GM12878 (cell line): Measurements from ENCODE around the gene SLC37A3. TPM values are rescaled to one million over a fixed set of nuclear protein-coding genes. Genes with fewer than 3 reads are reported as not detected.

Source experiments
- ATAC-seq: fragments of 200-7000 bp; cut with Tn5 transposase; 3 replicates; pipeline ENCODE4 v1.9.1; 2020; ENCODE audit warnings: mild to moderate bottlenecking, moderate library complexity
- BruUV-seq: library from RNA; stranded (reverse); fragments of 400-500 nt; replicated peaks from 2 replicates; lab custom pipeline; 2021; lab: Mats Ljungman, UMichigan
- CTCF ChIA-PET: fragments of 300-600 bp; sonication (Branson Sonifier 250); formaldehyde crosslinking; extraction: SDS; loops from one replicate; lab custom pipeline; 2021; ENCODE audit warnings: inconsistent platforms; lab: Yijun Ruan, JAX
- POLR2A ChIA-PET: fragments of 350-600 bp; formaldehyde crosslinking; extraction: SDS; loops from one replicate; lab custom pipeline; 2021; ENCODE audit warnings: inconsistent platforms; lab: Charles Lee
- RAD21 ChIA-PET: fragments of 300-600 bp; sonication (Branson Sonifier 250); formaldehyde crosslinking; loops from one replicate; lab custom pipeline; 2023; ENCODE audit warnings: antibody characterized with exemption; ENCODE audit not compliant: unreplicated experiment; lab: Charles Lee
- SMC1A ChIA-PET: fragments of 300-600 bp; sonication (Branson Sonifier 250); formaldehyde crosslinking; loops from one replicate; lab custom pipeline; 2023; ENCODE audit not compliant: unreplicated experiment, uncharacterized antibody; lab: Charles Lee
- DNase-seq: peaks from one replicate; pipeline ENCODE4 v3.0.0-alpha.2; 2011; ENCODE audit warnings: low read depth, low spot score
- FAIRE-seq: peaks from 3 replicates; lab custom pipeline; 2011; peaks lifted over from hg19 to GRCh38; lab: Jason Lieb, UNC
- H2AFZ ChIP-seq: 2 replicates; pipeline ENCODE4 v1.6.0; 2011; ENCODE audit warnings: low read depth, low read length, control low read depth; ENCODE audit not compliant: control insufficient read depth
- H3K27ac ChIP-seq: 2 replicates; pipeline ENCODE4 v1.5.1; 2011; ENCODE audit warnings: control low read depth; ENCODE audit not compliant: control insufficient read depth, insufficient read depth
- H3K27me3 ChIP-seq, 2 experiments: replicated peaks in 1 of 2; 2 replicates each; pipeline versions ENCODE4 v1.6.0 to v1.6.1; 2011; ENCODE audit warnings: low read length in 1 of 2; ENCODE audit not compliant: control insufficient read depth in 2 of 2, insufficient read depth in 2 of 2
- H3K36me3 ChIP-seq, 2 experiments: 2 replicates each; pipeline ENCODE4 v1.5.1; 2011; ENCODE audit warnings: low read length in 1 of 2; ENCODE audit not compliant: control insufficient read depth in 2 of 2, insufficient read depth in 2 of 2
- H3K4me1 ChIP-seq: 2 replicates; pipeline ENCODE4 v1.6.1; 2011; ENCODE audit warnings: mild to moderate bottlenecking, low read length, moderate library complexity, mixed read lengths; ENCODE audit not compliant: control insufficient read depth, insufficient read depth
- H3K4me2 ChIP-seq: 2 replicates; pipeline ENCODE4 v1.6.0; 2011; ENCODE audit warnings: control low read depth; ENCODE audit not compliant: control insufficient read depth, insufficient read depth
- H3K4me3 ChIP-seq: fragments of 200-600 bp; sonication (generic); 2 replicates; pipeline ENCODE4 v1.5.1; 2016
- H3K79me2 ChIP-seq: 2 replicates; pipeline ENCODE4 v1.6.0; 2011; ENCODE audit warnings: low read length; ENCODE audit not compliant: control insufficient read depth, insufficient read depth
- H3K9ac ChIP-seq: 2 replicates; pipeline ENCODE4 v1.8.0; 2011; ENCODE audit warnings: low read length, control low read depth, mixed read lengths; ENCODE audit not compliant: control insufficient read depth, insufficient read depth
- H3K9me3 ChIP-seq: replicated peaks from 3 replicates; pipeline ENCODE4 v1.5.1; 2011; ENCODE audit warnings: mild to moderate bottlenecking, low read length; ENCODE audit not compliant: control insufficient read depth, insufficient read depth
- H4K20me1 ChIP-seq: 2 replicates; pipeline ENCODE4 v1.6.0; 2011; ENCODE audit not compliant: control insufficient read depth, insufficient read depth
- IRF5 ChIP-seq: fragments of 450-650 bp; IDR thresholded peaks from 2 replicates; pipeline ENCODE4 v1.6.1; 2017; ENCODE audit warnings: borderline replicate concordance
- JUND ChIP-seq: IDR thresholded peaks from 2 replicates; pipeline ENCODE4 v1.6.1; 2012; ENCODE audit warnings: low read depth, mild to moderate bottlenecking, low read length, improper control_type of control experiment, moderate library complexity
- MEF2B ChIP-seq: fragments of 450-650 bp; IDR thresholded peaks from 2 replicates; pipeline ENCODE4 v1.6.1; 2018; ENCODE audit warnings: mild to moderate bottlenecking, moderate library complexity; ENCODE audit not compliant: partially characterized antibody, poor library complexity, severe bottlenecking
- MLLT1 ChIP-seq: fragments of 450-650 bp; IDR thresholded peaks from 2 replicates; pipeline ENCODE4 v1.6.1; 2016; ENCODE audit warnings: mild to moderate bottlenecking
- MTA2 ChIP-seq: fragments of 450-650 bp; IDR thresholded peaks from 2 replicates; pipeline ENCODE4 v1.6.1; 2016; ENCODE audit warnings: low read depth, mild to moderate bottlenecking, moderate library complexity
- SMARCA5 ChIP-seq: fragments of 450-650 bp; IDR thresholded peaks from 2 replicates; pipeline ENCODE4 v1.6.1; 2017; ENCODE audit warnings: mild to moderate bottlenecking
- SPI1 ChIP-seq: IDR thresholded peaks from 2 replicates; pipeline ENCODE4 v1.6.1; 2011; ENCODE audit warnings: low read depth, mild to moderate bottlenecking, low read length, moderate library complexity, borderline replicate concordance; ENCODE audit not compliant: insufficient read depth
- TBL1XR1 ChIP-seq: IDR thresholded peaks from 2 replicates; pipeline ENCODE4 v1.6.1; 2012; ENCODE audit warnings: low read depth, low read length, improper control_type of control experiment
- ZNF207 ChIP-seq: fragments of 450-650 bp; IDR thresholded peaks from 2 replicates; pipeline ENCODE4 v1.6.1; 2014; ENCODE audit warnings: antibody characterized with exemption, mild to moderate bottlenecking, borderline replicate concordance
- ZSCAN29 ChIP-seq: fragments of 450-650 bp; IDR thresholded peaks from 2 replicates; pipeline ENCODE4 v1.6.1; 2017; ENCODE audit warnings: mild to moderate bottlenecking, moderate library complexity
- WGBS: methylation state at CpG from one replicate; pipeline ENCODE4 v1.1.6; 2016; ENCODE audit warnings: low lambda C conversion rate; ENCODE audit not compliant: insufficient replicate concordance, insufficient coverage; ENCODE audit errors: missing lambda C conversion rate; 5-methylcytosine and 5-hydroxymethylcytosine counted together
- in situ Hi-C: fragments of 300-500 bp; cut with MboI; formaldehyde crosslinking; loops from 9 replicates; pipeline ENCODE4 v1.14.3; 2018; ENCODE audit warnings: mixed read lengths
- intact Hi-C: fragments of 100-400 bp; cut with micrococcal nuclease; formaldehyde crosslinking; loops from one replicate; pipeline ENCODE4 v1.14.2; 2022; ENCODE audit not compliant: unreplicated experiment
- polyA plus RNA-seq, 11 experiments: library from polyadenylated mRNA; depleted of rRNA in 4 of 11; unstranded in 6 of 11; stranded (reverse) in 5 of 11; fragments of >200 nt; fragmentation: Nextera tagmentation in 4 of 11; fragmentation: Illumina TruSeq in 1 of 11; extraction: Ambion mirVana in 4 of 11; extraction: Trizol in 1 of 11; gene quantifications; 1 replicate in 1 of 11; 2 replicates in 10 of 11; pipeline versions ENCODE4 v1.2.1 to v1.2.3, GENCODE V29; 2011 to 2016; ENCODE audit warnings: inconsistent platforms in 2 of 11, missing spikeins in 2 of 11, low read depth in 1 of 11
- total RNA-seq, 4 experiments: library from RNA; depleted of rRNA in 3 of 4; stranded (reverse); fragments of >200 nt in 3 of 4; fragmentation: Illumina TruSeq in 1 of 4; extraction: Trizol in 1 of 4; gene quantifications; 2 replicates each; pipeline versions ENCODE4 v1.2.1 to v1.2.3, GENCODE V29; 2013 to 2021
- TF ChIP-seq, protein P1 (sequence below): IDR thresholded peaks from 2 replicates; pipeline ENCODE4 v1.6.1; 2011; ENCODE audit warnings: low read depth, mild to moderate bottlenecking, low read length, moderate library complexity, borderline replicate concordance; ENCODE audit errors: extremely low read depth
- TF ChIP-seq, protein P2 (sequence below): fragments of 450-650 bp; IDR thresholded peaks from 2 replicates; pipeline ENCODE4 v1.6.1; 2017; ENCODE audit warnings: low read depth, mild to moderate bottlenecking, moderate library complexity

The SLC37A3 gene
- total and polyA plus RNA-seq, 10 of the 15 experiments (the other 5 are each of a cell fraction or from before 2014, with no cell fraction given): 3.7 to 13.6 (median 11.0) TPM

- no TSS peak for BruUV-seq
- ATAC-seq: no peak
- intact Hi-C loops (no loop called here), in situ Hi-C loops (no loop called here)
- no peak overlapping the region for H3K4me2 ChIP-seq
- H4K20me1 ChIP-seq: no peaks in the 10 kb centered on the region
- 22% methylated on average over 2 of the region's 2 CpGs for WGBS
- ChIA-PET SMC1A (interaction anchor here (0.7 kb wide), 1 partner anchor 12 kb away, joined by 3 read pairs; no protein-coding TSS in a partner anchor), POLR2A (no interaction called here), RAD21 (no interaction called here), CTCF (no interaction called here)
- no peak for TF ChIP-seq MTA2
- H2AFZ ChIP-seq: no peak overlapping the region
- no peak for DNase-seq
- no peak overlapping the region for H3K9ac ChIP-seq
- H3K36me3 ChIP-seq: no peaks in the 10 kb centered on the region
- H3K79me2 ChIP-seq: peaks cover 3% of the 10 kb centered on the region
- no peak overlapping the region for H3K27ac ChIP-seq
- H3K4me1 ChIP-seq: no peaks in the 10 kb centered on the region
- no peak for FAIRE-seq
- H3K27me3 ChIP-seq: peaks cover 0 to 3% of the 10 kb centered on the region in 2 experiments; a peak in 2 of 4 replicates
- no peak overlapping the region for H3K4me3 ChIP-seq
- no peaks in the 10 kb centered on the region for H3K9me3 ChIP-seq
These were observed 4.0 kb upstream of the SLC37A3 start for GRCh38 chr7:140402178-140402835.

GRCh38 chr7:140400381-140400780, 2.1 kb upstream of the SLC37A3 start:
- SMC1A ChIA-PET: no interaction called here
- no peak for ATAC-seq
- Histone ChIP-seq H3K4me3 (no peak overlapping the region), H3K9ac (no peak overlapping the region), H3K27me3 (peaks cover 0 to 3% of the 10 kb centered on the region in 2 experiments; a peak in 2 of 4 replicates), H3K4me2 (no peak overlapping the region), H4K20me1 (no peaks in the 10 kb centered on the region), H3K36me3 (no peaks in the 10 kb centered on the region), H3K79me2 (peaks cover 3% of the 10 kb centered on the region), H3K4me1 (no peaks in the 10 kb centered on the region), H3K9me3 (no peaks in the 10 kb centered on the region)
- RAD21 ChIA-PET: no interaction called here
- in situ Hi-C loops: no loop called here
- no peak for FAIRE-seq
- no peak for DNase-seq
- no peak for TF ChIP-seq JUND
- TF ChIP-seq ZNF207: no peak
- no peak for TF ChIP-seq MLLT1
- no peak for TF ChIP-seq MEF2B
- TF ChIP-seq, protein P1, sequence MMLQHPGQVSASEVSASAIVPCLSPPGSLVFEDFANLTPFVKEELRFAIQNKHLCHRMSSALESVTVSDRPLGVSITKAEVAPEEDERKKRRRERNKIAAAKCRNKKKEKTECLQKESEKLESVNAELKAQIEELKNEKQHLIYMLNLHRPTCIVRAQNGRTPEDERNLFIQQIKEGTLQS: no peak
- TF ChIP-seq TBL1XR1: no peak
- no peak for TF ChIP-seq ZSCAN29
- TF ChIP-seq SPI1: no peak
- TF ChIP-seq SMARCA5: no peak
- TF ChIP-seq IRF5: no peak
- TF ChIP-seq, protein P2, sequence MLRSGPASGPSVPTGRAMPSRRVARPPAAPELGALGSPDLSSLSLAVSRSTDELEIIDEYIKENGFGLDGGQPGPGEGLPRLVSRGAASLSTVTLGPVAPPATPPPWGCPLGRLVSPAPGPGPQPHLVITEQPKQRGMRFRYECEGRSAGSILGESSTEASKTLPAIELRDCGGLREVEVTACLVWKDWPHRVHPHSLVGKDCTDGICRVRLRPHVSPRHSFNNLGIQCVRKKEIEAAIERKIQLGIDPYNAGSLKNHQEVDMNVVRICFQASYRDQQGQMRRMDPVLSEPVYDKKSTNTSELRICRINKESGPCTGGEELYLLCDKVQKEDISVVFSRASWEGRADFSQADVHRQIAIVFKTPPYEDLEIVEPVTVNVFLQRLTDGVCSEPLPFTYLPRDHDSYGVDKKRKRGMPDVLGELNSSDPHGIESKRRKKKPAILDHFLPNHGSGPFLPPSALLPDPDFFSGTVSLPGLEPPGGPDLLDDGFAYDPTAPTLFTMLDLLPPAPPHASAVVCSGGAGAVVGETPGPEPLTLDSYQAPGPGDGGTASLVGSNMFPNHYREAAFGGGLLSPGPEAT: no peak
- TF ChIP-seq, all 136 proteins: peak for 0
- intact Hi-C loops: no loop called here
- POLR2A ChIA-PET: no interaction called here
- no peak overlapping the region for H2AFZ ChIP-seq
- H3K27ac ChIP-seq: no peak overlapping the region
- 40% methylated on average over 3 of the region's 3 CpGs for WGBS
- no TSS peak for BruUV-seq
- CTCF ChIA-PET: no interaction called here
